Activated effector memory CD4-positive, alpha-beta T cell treated with anti-CD3 and anti-CD28 coated beads, Interleukin-2, amount 50 U/mL, for 16 hours (primary cell): ENCODE data around the gene LPAR3.
"Not testable (repeated sequence)": the region's sequence is repeated elsewhere in the genome, so short reads cannot be mapped to it uniquely, and the experiment has no call there.

Experiments
- DNase-seq: peaks from one replicate; pipeline ENCODE4 v3.0.0-alpha.2; 2020

Gene LPAR3

GRCh38 chr1:84902727-84903126 lies 9.7 kb upstream of the LPAR3 start:
- not testable (repeated sequence) for DNase-seq

- DNase-seq, result no peak
Measured at GRCh38 chr1:84899969-84900368, 7.0 kb upstream of the LPAR3 start.

- DNase-seq, result no peak
Measured at GRCh38 chr1:84896279-84896678, 3.3 kb upstream of the LPAR3 start.

- no peak for DNase-seq
Measured at GRCh38 chr1:84890566-84890965, 2.4 kb downstream of the LPAR3 start.

- no peak for DNase-seq
Measured at GRCh38 chr1:84889437-84889836, 3.6 kb downstream of the LPAR3 start.

GRCh38 chr1:84888753-84889152 lies 4.3 kb downstream of the LPAR3 start:
- DNase-seq, result peak; percentile 70

- no peak for DNase-seq
Measured at GRCh38 chr1:84887261-84887934, 5.6 kb downstream of the LPAR3 start.

GRCh38 chr1:84885469-84885868 lies 7.5 kb downstream of the LPAR3 start:
- no peak for DNase-seq

- DNase-seq, result no peak
Measured at GRCh38 chr1:84884671-84885389, 8.2 kb downstream of the LPAR3 start.

- DNase-seq, result no peak
Measured at GRCh38 chr1:84883286-84883685, 9.7 kb downstream of the LPAR3 start.

- DNase-seq, result no peak
Measured at GRCh38 chr1:84877592-84877991, 15.4 kb downstream of the LPAR3 start.

GRCh38 chr1:84876353-84876752 lies 16.7 kb downstream of the LPAR3 start:
- DNase-seq, result no peak

GRCh38 chr1:84873366-84873765 lies 19.6 kb downstream of the LPAR3 start:
- DNase-seq, result no peak

GRCh38 chr1:84872696-84873355 lies 20.2 kb downstream of the LPAR3 start:
- DNase-seq, result no peak

- no peak for DNase-seq
Measured at GRCh38 chr1:84871181-84871580, 21.8 kb downstream of the LPAR3 start.

- DNase-seq, result no peak
Measured at GRCh38 chr1:84870591-84870990, 22.4 kb downstream of the LPAR3 start.

- DNase-seq, result no peak
Measured at GRCh38 chr1:84869720-84870119, 23.3 kb downstream of the LPAR3 start.

- DNase-seq, result peak; percentile 71
Measured at GRCh38 chr1:84862810-84863251, 30.2 kb downstream of the LPAR3 start.

- DNase-seq, result no peak
Measured at GRCh38 chr1:84861988-84862644, 30.9 kb downstream of the LPAR3 start.

GRCh38 chr1:84861516-84861915 lies 31.5 kb downstream of the LPAR3 start:
- DNase-seq, result no peak

- no peak for DNase-seq
Measured at GRCh38 chr1:84859866-84860265, 33.1 kb downstream of the LPAR3 start.

GRCh38 chr1:84857906-84858305 lies 35.1 kb downstream of the LPAR3 start:
- DNase-seq, result no peak

- no peak for DNase-seq
Measured at GRCh38 chr1:84856726-84857270, 36.2 kb downstream of the LPAR3 start.
